ENCODE results near the gene PLEKHG5.

Gene PLEKHG5

GRCh38 chr1:6491480-6491962, at the start of gene PLEKHG5:
Gene PLEKHG5 (minus strand): TSS chr1:6491667. CDS start chr1:6477571, 14,096 bp downstream.
- no peak for DNase-seq

- DNase-seq = no peak
Measured at GRCh38 chr1:6538956-6539355, 47.5 kb upstream of the PLEKHG5 start.

GRCh38 chr1:6536291-6536690, 44.8 kb upstream of the PLEKHG5 start:
- no peak for DNase-seq

DNA sequence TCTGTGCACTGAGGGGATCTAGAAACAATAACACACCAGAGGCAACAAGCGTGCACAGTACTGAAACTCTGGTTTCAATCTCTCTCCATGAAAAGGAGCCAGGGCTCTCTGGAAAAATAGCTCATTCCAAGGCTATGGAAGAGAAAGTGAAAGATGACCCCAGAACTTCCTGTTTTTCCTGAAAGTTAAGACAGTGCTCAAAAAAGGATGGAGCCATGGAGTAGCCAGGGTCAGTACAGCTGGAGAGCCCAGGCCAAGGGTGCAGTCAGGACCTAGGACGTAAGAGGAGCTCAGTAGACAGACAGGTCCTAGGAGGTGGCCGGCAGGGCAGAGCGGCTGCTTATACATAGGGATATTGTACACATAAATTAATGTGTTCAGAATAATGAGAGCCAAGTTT, 43.7 kb upstream of the PLEKHG5 start:
- DNase-seq = no peak

DNA sequence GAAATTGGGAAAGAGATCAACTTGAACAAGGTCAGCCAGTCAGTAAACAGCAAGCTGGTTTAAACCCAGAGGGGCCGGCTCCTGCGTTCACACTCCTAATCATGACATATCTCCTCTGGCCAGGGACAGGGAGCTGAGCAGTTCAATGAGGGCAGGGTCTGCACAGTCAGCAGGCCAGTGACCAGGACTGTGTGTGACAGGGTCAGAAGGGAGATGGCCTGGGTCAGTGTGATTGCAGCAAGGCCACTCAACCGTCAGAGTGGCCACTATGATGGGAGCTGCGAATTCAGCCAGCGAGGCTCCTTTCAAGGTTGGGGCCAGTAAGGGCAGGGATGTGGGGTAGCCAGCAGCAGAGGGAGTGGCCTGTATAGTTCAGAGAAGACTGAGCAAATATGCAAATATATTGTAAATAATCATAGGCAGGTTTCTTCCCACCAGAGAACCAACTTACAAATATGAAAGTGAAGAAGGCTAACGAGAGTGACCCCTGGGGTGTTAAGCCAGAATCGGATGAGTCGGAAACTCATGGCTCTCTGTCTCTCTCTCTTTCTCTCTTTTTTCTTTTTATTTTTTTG, 42.9 kb upstream of the PLEKHG5 start:
- DNase-seq = no peak

DNA sequence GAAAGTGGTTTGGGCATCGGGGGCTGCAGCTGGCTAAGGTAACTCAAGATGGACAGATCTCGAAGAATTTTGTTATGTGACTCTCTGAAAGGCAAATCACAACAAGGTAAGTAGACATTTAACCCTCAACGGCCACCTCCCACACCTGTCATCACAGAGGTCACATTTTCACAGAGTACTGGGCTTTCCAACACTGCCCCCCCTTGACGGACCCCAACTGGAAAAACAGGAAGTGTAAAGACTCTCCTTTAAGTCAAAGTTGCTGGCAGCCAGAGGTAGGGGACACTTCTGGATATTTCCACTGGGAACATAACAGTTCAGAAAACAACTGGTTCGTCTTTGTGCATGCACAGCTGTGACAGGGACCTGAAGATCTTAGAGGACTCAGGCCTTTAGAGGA, 40.5 kb upstream of the PLEKHG5 start:
- no peak for DNase-seq

GRCh38 chr1:6530504-6531160, 39.2 kb upstream of the PLEKHG5 start:
- no peak for DNase-seq

DNA sequence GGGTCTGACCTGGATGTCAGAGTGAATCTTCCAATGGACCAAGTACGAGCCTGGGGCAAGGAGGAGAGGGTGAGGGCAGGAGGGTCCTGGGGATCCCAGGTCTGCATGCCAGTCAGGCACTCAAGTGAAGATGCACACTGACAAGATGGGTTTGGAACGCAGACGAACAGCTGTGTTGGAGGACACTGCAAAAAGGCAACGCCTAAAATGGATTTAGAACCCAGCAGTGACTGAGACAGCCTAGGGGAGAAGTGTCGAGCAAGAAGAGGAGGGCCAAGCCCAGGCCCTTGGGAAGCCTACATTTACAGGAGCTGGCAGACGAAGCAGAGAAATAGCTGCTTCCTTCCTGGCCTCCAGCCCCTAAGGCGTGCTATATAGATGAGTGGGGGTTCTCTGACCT, 37.0 kb upstream of the PLEKHG5 start:
- no peak for DNase-seq

- no peak for DNase-seq
Measured at GRCh38 chr1:6526316-6526715, 34.8 kb upstream of the PLEKHG5 start.

- no peak for DNase-seq
Measured at GRCh38 chr1:6523566-6523965, 32.1 kb upstream of the PLEKHG5 start.

- DNase-seq = no peak
Measured at GRCh38 chr1:6521536-6521935, 30.1 kb upstream of the PLEKHG5 start.

DNA sequence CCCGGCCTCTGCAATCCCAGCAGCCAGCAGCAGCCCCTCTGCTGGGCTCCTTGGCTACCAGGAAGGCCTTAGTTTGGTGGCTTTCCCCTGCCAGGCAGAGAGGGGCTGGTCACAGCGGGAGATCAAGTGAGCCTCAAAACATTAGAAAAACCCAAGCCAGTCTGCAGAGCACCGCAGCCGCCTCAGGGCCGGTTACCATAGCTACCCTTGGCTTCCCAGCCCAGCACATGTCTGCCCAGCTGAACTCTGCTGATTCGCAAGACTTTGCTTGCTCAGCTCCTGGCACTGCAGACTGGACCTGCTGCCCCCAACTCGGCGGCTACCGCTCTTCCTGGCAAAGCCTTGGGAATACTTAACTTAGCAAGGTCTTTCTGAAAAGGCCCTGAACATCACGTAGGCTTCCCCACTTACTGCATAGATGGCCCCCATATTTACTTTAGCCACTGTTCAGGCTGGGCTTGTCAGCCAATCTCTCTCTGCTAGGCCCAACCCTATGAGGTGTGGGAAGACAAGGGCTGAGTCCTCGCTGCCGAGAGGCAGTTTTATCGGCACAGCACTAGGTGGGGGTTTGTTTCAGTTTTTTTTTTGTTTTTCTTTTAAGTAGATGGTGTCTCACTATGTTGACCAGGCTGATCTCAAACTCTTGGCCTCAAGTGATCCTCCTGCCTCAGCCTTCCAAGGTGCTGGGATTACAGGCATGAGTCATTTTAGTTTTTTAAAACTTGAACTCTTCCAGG, 28.6 kb upstream of the PLEKHG5 start:
- DNase-seq = no peak

GRCh38 chr1:6519491-6519934, 28.0 kb upstream of the PLEKHG5 start:
- DNase-seq = no peak

- DNase-seq = no peak
Measured at GRCh38 chr1:6517435-6517851, 26.0 kb upstream of the PLEKHG5 start.

GRCh38 chr1:6515771-6516170, 24.3 kb upstream of the PLEKHG5 start:
- DNase-seq = no peak

DNA sequence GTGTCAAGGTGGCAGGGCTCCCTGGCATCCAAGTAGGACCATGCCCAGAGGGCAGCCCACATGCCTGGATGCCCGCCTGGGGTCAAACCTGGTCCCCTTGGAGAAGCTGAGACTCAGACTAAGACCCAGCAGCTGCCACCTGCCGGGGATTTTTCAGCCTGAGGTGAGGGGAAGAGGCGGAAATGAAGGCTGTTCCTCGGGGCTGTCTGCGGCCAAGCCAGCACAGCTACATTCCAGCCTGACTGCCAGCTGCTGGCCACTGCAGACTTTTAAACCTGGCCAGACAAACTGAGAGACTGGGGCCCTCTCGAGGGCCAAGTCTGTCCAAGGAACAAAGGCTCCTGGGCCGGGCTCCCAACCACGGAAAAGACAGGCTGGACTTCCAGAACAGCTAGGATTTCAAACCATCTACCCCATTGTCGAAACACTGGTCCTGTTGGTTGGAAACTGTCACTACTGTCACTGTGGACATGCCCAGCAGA, 21.9 kb upstream of the PLEKHG5 start:
- no peak for DNase-seq

DNA sequence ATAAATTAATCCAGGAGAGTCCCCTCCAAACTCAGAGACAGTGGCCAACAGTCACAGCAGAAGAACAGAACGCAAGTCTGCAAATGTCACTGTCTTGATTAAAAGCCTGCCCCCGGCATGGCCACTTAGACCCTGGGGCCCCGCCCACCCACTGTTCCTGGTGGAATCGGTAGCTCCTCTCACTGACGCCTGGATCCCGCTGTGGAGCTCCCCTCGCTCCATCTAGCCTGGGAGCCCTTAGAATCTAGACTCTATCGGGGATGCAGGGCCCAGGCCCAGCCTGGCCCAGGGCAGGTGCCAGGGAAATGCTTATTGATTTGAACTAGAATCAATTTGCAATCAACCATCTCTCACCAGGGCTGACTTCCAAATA, 21.4 kb upstream of the PLEKHG5 start:
- no peak for DNase-seq

GRCh38 chr1:6512245-6512907, 20.9 kb upstream of the PLEKHG5 start:
- DNase-seq = no peak

- DNase-seq = no peak
Measured at GRCh38 chr1:6511561-6512244, 20.2 kb upstream of the PLEKHG5 start.

- DNase-seq = no peak
Measured at GRCh38 chr1:6511056-6511455, 19.6 kb upstream of the PLEKHG5 start.

DNA sequence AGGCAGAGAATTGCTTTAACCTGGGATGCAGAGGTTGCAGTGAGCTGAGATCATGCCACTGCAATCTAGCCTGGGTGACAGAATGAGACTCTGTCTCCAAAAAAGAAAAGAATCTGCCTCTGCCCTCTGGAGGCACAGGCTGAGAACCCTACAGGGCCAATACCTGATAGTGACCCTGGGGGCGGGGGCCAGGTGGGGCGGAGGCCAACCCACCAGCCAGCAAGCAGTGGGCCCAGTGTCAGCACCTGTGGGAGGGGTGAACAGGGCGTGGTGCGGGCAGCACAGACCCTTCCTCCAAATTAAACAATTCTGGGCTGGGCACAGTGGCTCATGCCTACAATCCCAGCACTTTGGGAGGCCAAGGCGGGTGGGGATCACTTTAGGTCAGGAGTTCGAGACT, 19.0 kb upstream of the PLEKHG5 start:
- no peak for DNase-seq

- no peak for DNase-seq
Measured at GRCh38 chr1:6509919-6510291, 18.4 kb upstream of the PLEKHG5 start.
